HG02642 (cell line): ENCODE measurements around the gene FHIP1B.
"Not testable (repeated sequence)": the region's sequence is repeated elsewhere in the genome, so short reads cannot be mapped to it uniquely, and the experiment has no call there.

ENCODE experiments used
- ATAC-seq: cut with Tn5 transposase; IDR thresholded peaks from one replicate; pipeline ENCODE4 v1.9.1; 2021; ENCODE audit warnings: mild to moderate bottlenecking; ENCODE audit not compliant: unreplicated experiment, poor library complexity

FHIP1B gene

DNA sequence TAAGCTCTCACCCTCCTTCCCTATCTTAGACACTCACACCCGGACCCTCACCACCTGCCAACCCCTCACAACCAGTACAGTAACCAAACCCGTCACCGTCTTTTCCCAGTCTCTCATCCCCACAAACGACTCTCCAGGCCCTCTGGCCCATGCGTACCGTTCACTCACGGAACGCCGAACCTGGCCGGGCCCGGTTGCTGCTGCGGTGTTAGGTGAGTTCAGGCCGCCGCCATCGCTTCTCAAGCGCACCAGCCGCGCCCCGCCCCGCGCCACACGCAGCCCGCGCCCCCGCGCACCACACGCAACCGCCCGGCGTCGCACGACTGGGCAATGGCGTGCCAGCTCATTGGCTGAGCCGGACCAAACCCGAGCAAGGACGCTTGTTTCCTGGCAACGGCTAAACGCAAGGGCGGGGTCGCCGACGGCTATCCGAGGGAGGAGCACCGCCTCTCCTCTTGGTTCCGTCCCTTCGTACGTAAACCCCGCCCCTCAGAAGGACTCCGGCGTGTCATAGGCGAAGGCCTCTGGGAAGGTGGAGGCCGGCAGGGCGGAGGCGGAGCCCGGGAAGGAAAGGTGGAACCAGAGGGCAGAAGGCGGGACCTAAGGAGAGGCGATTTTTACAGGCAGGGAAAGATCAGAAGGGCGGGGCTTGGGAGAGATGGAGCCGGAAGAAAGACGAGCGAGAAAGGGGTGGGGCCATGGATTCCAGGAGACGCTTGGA is at the start of gene FHIP1B:
Gene FHIP1B, minus strand, starts transcription at position 250 of the 721 bp plus-strand sequence. CDS start 10,120 bp downstream, outside the sequence.
- peak; percentile 97 for ATAC-seq

- ATAC-seq, result no peak
Measured at GRCh38 chr11:6283453-6284023, 49.1 kb upstream of the FHIP1B start.

DNA sequence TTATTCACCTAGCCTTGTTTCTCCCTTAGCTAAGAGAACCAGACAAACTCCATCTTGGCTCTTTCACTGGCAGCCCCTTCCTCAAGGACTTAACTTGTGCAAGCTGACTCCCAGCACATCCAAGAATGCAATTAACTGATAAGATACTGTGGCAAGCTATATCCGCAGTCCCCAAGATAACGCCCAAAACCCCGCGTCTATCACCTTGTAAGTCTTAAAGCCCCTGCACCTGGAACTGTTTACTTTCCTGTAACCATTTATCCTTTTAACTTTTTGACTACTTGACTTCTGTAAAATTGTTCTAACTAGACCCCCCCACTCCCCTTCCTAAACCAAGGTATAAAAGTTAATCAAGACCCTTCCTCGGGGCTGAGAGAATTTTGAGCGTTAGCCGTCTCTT is 46.4 kb upstream of the FHIP1B start:
- ATAC-seq, result not testable (repeated sequence)

DNA sequence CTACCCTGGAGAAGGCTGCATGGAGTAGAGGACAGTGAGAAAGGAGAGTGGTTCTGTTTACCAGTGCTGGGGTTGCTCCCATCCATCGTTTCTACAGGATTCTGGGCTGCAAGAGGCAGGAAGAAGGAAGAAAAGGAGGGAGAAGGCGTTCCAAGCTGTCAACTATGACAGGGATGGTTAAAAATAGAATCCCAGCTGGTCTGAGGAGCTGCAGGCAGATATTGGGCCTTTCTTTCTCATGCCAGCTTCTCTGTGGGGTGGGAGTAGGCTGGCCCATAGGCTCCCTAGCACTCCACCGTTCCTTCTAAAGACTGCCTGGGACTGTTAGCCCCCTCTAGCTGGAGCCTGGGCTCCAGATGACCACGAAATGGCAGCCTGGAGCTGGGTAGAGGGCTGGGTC is 38.8 kb upstream of the FHIP1B start:
- ATAC-seq, result no peak

DNA sequence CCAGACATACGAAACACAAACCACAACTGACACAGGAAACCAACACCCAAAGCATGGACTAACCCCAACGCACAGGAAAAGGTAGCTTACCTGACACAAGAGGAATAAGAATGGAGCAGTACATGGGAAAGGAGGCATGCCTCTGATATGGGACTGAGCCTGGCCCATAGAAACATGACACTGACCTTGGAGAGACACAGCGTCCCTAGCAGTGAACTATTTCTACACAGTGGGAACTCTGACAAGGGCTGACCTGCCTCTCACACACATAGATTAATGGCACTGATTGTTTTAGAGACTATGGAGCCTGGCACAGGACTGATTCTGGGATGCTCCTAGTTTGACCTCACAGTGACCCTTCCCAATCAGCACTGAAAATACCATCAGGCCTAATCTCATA is 37.2 kb upstream of the FHIP1B start:
- ATAC-seq, result no peak

DNA sequence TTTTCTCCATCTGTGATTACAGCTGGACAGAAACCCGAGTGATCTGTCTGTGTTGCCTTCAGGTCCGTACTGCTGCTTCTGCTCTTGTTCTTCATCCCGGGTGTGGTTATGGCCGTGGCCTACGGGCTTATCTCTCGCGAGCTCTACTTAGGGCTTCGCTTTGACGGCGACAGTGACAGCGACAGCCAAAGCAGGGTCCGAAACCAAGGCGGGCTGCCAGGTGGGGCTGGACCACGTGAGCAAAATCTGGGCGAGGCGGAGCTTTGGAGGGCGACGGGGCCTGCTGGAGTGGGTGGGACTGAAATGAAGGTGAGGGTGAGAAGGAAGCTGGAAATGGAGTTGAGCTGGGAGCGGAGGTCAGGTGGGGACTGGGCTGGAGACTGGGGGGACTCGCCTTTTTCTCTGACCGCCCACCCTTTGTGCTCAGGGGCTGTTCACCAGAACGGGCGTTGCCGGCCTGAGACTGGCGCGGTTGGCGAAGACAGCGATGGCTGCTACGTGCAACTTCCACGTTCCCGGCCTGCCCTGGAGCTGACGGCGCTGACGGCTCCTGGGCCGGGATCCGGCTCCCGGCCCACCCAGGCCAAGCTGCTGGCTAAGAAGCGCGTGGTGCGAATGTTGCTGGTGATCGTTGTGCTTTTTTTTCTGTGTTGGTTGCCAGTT is 36.3 kb upstream of the FHIP1B start:
- no peak for ATAC-seq

- ATAC-seq, result no peak
Measured at GRCh38 chr11:6269994-6270393, 35.6 kb upstream of the FHIP1B start.

GRCh38 chr11:6268820-6269219 is 34.4 kb upstream of the FHIP1B start:
- no peak for ATAC-seq

DNA sequence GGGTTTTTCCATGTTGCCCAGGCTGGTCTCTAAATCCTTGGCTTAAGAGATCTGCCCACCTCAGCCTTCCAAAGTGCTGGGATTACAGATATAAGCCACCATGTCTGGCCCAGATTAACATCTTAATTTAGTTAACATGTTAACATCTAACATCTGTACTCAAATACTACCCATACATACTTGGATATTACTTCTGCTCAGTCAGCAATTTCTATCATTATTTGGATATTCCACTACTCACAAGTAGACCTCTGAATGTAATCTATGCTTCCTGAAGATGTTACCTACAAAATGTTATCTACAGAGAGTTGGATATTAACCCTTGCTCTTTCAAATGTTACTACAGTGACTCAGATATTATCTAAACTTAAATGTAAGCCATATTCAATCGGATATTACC is 29.2 kb upstream of the FHIP1B start:
- no peak for ATAC-seq

DNA sequence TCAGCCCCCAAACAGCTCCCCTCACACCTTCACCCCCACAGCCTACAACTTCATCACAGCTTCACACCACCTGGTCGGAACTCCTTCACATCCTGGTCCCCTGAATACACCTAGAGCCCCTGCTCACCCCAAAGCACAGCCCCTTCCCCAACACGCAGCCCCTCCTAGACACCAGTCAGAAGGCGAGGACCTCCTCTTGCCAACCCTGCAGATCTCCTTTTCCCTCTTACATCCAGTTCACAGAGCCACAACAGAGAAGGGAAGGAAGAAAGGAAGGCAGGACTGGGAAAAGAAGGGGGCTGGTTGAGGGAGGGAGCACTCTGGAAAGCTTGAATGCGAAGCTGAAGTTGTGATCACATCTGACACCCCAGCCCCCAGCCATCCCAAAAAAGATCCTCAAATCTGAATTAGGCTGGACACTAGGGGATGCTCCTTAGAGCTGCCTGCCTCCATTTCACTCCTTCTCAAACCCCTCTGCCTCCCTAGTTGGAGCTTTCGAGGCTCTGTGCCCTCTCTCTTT is 25.8 kb upstream of the FHIP1B start:
- no peak for ATAC-seq

DNA sequence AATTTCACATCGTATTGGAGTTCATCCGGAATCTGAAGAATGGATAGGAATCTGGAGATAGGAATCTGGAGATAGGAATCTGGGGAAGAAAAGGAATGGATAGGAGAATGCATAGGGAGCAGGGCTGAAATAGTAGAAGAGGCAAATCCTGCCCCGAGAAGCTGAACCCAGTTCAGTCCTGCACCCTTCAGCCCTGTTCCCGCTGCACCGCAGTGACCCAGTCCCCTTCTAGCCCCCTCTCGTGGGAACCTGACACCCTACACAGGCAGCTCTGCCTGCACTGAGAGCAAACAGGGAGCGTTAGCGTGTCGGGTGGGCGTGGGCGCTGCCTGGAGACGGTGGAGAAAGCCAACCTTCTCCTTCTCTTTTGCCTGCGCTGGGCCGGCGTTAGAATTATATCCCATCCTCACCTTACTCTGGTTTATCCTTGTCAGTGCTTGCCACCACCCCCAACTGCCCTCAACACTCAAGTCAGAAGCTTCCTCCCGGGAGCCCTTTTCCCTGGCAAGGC is 24.2 kb upstream of the FHIP1B start:
- no peak for ATAC-seq

DNA sequence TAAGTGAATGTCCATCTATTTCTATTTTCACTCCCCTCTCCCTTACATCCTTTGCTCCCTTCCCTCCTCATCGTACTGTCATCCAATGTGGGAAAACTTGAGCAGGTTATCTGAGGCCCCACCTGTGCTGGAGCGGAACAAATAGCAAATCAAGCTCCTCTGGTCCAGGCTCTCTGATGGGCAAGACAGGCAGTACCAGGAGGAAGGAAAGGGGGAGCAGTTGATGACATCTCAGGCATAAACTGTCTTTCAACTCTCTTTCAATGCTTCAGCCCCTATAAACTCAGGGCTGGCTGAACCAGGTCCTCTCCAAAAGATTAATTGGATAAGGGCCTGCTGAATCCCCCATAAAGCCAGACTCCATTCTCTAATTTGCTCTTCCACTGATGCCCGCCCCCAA is 23.7 kb upstream of the FHIP1B start:
- no peak for ATAC-seq

GRCh38 chr11:6253197-6253596 is 18.8 kb upstream of the FHIP1B start:
- no peak for ATAC-seq

GRCh38 chr11:6251990-6252473 is 17.6 kb upstream of the FHIP1B start:
- ATAC-seq, result no peak

GRCh38 chr11:6251120-6251733 is 16.8 kb upstream of the FHIP1B start:
- peak; percentile 85 for ATAC-seq

DNA sequence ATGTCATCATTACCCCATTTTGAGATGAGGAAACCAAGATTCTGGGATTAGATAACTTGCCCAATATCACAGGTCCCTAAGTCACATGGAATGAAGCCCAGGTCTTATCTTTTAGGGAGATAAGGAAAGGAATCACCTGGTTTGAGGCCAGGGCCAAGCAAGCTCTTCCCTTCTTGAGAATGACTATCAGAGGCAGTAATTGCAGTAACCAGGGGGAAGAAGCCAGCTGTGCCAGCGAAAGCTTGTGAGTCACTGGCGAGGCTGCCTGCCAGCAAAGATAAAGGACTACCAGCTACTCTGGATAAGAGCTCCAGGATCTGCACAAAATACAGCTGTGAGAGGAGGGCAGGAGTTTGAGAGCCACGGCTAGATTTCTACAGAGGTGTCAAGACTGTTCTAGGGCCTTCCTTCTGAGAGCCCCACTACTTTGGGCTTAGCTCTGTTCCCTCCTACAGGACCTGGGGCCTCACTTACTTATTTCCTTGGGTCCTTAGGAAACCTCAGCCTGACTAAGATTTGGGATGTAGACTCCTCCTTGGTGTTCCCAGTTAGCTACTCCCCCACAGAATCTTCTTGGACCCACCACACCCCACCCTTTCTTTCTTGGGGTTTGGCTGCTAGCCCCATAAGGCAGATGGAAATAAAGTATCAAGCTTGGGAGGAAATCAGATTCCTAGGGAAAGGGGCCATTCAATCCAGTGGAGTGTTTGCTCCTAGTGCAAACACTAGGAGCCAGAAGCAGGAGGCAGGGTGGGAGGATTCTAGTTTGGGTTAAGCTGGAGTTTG is 15.5 kb upstream of the FHIP1B start:
- ATAC-seq, result no peak

DNA sequence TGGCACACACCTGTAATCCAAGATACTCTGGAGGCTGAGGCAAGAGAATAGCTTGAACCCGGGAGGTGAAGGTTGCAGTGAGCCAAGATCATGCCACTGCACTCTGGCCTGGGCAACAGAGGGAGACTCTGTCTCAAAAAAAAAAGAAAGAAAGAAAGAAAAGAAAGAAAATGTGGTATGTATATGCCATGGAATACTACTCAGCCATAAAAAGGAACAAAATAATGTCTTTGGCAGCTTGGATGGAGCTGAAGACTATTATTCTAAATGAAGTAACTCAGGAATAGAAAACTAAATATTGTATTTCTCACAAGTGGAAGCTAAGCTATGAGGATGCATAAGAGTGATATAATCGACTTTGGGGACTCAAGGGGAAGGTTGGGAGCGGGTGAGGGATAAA is 14.5 kb upstream of the FHIP1B start:
- not testable (repeated sequence) for ATAC-seq

- ATAC-seq, result no peak
Measured at GRCh38 chr11:6248248-6248647, 13.8 kb upstream of the FHIP1B start.

- ATAC-seq, result no peak
Measured at GRCh38 chr11:6245536-6245935, 11.1 kb upstream of the FHIP1B start.

DNA sequence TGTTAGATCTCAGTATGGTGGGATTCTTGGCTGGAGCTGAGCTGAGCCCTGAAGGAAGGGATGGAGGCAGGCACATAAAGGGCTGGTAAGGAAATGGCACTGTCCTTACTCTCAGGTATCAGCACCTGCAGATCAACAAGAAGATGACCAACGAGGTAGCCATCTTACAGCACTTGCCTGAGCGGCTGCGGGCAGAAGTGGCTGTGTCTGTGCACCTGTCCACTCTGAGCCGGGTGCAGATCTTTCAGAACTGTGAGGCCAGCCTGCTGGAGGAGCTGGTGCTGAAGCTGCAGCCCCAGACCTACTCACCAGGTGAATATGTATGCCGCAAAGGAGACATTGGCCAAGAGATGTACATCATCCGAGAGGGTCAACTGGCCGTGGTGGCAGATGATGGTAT is 6.9 kb upstream of the FHIP1B start:
- no peak for ATAC-seq
